ENCODE results near the gene CA10.

The CA10 gene

GRCh38 chr17:52159246-52160135 is 977 bp upstream of the CA10 start:
- Histone ChIP-seq H3K9ac (ENCODE audit: low read depth, low read length) (no peak overlapping the region), H3K4me1 (ENCODE audit: insufficient read depth, low read length) (no peaks in the 10 kb centered on the region), H2AFZ (ENCODE audit: low read depth, low read length) (no peak overlapping the region), H3K4me3 (ENCODE audit: low read depth in 1 of 2, low read length in 2 of 2) (no peak overlapping the region), H3K4me2 (ENCODE audit: insufficient read depth, low read length) (no peak overlapping the region), H3K27me3 (ENCODE audit: insufficient read depth, low read length, poor library complexity) (no peaks in the 10 kb centered on the region), H3K79me2 (ENCODE audit: insufficient read depth, low read length) (no peaks in the 10 kb centered on the region), H3K9me3 (ENCODE audit: insufficient read depth, low read length, severe bottlenecking) (no peaks in the 10 kb centered on the region), H3K36me3 (ENCODE audit: insufficient read depth, low read length) (no peaks in the 10 kb centered on the region), H4K20me1 (ENCODE audit: insufficient read depth, low read length) (no peaks in the 10 kb centered on the region), H3K27ac (ENCODE audit: low read length) (no peak overlapping the region)
- TF ChIP-seq EZH2 (IDR thresholded peaks at IDR 0.05; ENCODE audit: borderline replicate concordance, low read depth, low read length, severe bottlenecking) (no peak), CTCF (IDR thresholded peaks at IDR 0.05; ENCODE audit: borderline replicate concordance, extremely low read depth, low read length, poor library complexity, severe bottlenecking) (no peak)
- no peak for DNase-seq
- no peak for ATAC-seq (ENCODE audit: insufficient read depth, low read depth)

- Histone ChIP-seq H2AFZ (ENCODE audit: low read depth, low read length) (no peak overlapping the region), H3K4me3 (ENCODE audit: low read depth in 1 of 2, low read length in 2 of 2) (no peak overlapping the region)
Measured at GRCh38 chr17:52157603-52158449, 688 bp downstream of the CA10 start.

More at GRCh38 chr17:52157603-52158449, 688 bp downstream of the CA10 start:
- Histone ChIP-seq H3K79me2 (ENCODE audit: insufficient read depth, low read length) (no peaks in the 10 kb centered on the region), H3K27ac (ENCODE audit: low read length) (no peak overlapping the region), H3K36me3 (ENCODE audit: insufficient read depth, low read length) (no peaks in the 10 kb centered on the region), H3K27me3 (ENCODE audit: insufficient read depth, low read length, poor library complexity) (no peaks in the 10 kb centered on the region), H3K4me2 (ENCODE audit: insufficient read depth, low read length) (no peak overlapping the region), H3K9me3 (ENCODE audit: insufficient read depth, low read length, severe bottlenecking) (no peaks in the 10 kb centered on the region), H3K4me1 (ENCODE audit: insufficient read depth, low read length) (no peaks in the 10 kb centered on the region), H4K20me1 (ENCODE audit: insufficient read depth, low read length) (no peaks in the 10 kb centered on the region), H3K9ac (ENCODE audit: low read depth, low read length) (no peak overlapping the region)
- ATAC-seq (ENCODE audit: insufficient read depth, low read depth) = no peak
- DNase-seq = no peak
- TF ChIP-seq CTCF (IDR thresholded peaks at IDR 0.05; ENCODE audit: borderline replicate concordance, extremely low read depth, low read length, poor library complexity, severe bottlenecking) = no peak
- no peak for TF ChIP-seq EZH2 (IDR thresholded peaks at IDR 0.05; ENCODE audit: borderline replicate concordance, low read depth, low read length, severe bottlenecking)

Measured in DND-41 (cell line).